Stimulated activated CD4-positive, alpha-beta T cell treated with anti-CD3 and anti-CD28 coated beads, Interleukin-4, amount 100 ng/mL, for 48 hours (primary cell): Measurements from ENCODE around the gene UTS2.

ENCODE experiments used
- DNase-seq, 2 donors: peaks; one replicate each; pipeline ENCODE4 v3.0.0-alpha.2; 2020; ENCODE audit warnings: low read depth in 2 of 2

The UTS2 gene

DNA sequence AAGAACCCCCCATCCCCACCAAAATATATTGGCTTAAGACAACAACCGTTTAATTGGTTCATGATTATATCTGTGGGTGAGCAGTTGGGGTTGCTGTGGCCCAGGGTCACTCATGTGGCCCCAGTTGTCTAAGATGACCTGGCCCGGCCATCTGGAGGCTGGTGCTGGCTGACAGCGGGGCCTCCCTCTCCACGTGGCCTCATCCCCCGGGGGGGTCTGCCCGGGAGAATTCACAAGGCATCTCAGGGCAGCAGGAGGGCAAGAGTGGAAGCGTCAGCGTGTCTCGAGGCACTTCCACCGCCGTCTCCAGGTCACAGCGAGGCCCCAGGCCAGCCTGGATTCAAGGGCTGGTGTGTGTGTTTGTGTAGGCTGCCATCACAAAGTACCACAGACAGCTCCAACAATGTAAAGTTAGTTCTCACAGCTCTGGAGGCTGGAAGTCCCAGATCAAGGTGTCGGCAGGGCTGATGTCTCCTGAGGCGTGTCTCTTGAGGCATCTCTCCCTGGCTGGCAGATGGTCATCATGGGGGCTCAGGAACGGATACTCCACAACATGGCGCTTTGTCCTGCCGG lies 11.0 kb upstream of the UTS2 start:
- no peak for DNase-seq

GRCh38 chr1:7862211-7863060 lies 9.6 kb upstream of the UTS2 start:
- no peak for DNase-seq

DNA sequence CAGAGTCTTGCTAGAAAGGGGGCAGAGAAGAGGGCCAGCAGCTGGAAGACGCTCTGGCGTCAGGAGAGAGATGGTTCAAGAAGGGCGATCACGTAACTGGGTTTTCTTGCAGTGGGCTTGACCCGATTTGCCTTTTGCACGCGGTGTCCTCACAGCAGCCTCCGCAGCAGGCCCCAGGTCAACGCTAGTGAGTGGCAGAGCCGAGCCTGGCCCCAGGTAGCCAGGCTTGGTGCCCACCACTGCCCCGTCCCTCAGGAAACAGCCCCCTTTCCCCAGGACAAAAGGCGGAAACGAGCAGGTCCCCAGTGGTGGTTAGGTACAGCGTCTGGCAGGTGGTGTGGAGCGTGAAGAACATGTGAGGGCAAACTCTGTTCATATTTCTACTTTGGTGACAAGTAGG lies 8.6 kb upstream of the UTS2 start:
- DNase-seq, result no peak

DNA sequence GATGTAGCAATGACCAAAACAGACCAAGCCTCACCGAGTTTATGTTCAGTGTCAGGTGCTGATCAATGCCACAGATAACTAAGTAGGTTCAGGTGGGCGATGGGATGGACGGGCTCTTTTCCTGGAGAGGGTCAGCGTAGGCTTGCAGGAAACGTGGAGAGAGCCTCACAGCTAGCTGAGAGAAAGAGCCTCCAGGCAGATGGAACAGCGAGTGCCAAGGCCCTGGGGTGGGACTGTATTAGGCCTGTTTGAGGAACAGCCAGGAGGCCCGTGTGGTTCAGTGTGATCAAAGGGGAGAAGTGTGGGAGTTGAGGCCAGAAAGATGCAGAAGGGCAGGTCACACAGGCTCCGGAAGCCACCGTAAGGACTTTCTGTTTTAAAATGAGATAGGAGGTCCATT lies 7.3 kb upstream of the UTS2 start:
- DNase-seq, result no peak

DNA sequence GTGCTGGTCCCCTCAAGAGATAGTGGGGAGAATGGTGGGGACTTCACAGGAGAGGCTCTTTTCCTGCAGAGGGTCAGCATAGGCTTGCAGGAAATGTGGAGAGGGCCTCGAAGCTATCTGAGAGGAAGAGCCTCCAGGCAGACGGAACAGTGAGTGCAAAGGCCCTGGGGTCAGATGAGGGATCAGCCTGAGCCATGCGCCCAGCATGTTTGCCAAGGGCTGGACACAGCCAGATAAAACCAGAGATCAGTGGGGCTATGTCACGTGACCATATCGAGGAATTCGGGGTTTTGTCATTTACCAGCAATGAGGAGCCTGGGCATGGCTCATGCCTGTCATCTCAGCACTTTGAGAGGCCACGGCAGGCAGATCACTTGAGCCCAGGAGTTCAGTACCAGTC lies 6.5 kb upstream of the UTS2 start:
- DNase-seq, result no peak

DNA sequence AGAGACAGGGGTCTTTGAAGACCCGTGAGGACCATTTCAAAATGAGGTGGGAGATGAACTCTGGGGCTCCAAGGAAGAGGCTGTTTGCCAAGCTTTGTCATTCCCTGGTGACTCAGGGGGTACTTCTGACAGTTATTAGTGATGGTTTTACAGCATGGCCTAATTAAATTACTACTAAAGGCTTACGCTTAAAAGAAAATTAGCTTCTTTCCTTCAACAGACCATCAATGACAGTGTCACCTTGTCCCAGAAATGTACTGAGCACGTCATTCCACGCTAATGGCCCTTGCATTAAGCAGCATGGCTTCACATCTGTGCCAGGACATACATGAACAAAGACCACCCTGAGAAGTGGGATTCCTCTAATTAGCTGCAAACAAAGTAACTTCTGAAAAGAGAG lies 5.1 kb upstream of the UTS2 start:
- no peak for DNase-seq

DNA sequence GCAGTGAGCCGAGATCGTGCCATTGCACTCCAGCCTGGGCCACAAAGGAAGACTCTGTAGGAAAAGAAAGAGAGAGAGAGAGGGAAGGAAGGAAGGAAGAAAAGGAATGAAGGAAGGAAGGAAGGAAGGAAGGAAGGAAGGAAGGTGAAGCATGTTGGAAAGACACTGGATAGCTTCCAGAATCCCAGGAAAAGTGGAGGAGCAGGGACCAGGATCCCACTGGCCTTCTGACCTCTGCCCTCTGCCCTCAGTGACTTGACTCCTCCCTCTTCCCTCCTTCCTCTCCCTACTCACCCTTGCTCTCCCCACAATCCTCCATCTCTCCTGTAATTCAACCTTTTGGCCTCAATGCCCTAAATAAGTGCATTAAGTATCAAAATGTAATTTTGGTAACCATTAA lies 4.1 kb upstream of the UTS2 start:
- DNase-seq, result no peak

GRCh38 chr1:7856345-7856744 lies 3.5 kb upstream of the UTS2 start:
- DNase-seq, result no peak

DNA sequence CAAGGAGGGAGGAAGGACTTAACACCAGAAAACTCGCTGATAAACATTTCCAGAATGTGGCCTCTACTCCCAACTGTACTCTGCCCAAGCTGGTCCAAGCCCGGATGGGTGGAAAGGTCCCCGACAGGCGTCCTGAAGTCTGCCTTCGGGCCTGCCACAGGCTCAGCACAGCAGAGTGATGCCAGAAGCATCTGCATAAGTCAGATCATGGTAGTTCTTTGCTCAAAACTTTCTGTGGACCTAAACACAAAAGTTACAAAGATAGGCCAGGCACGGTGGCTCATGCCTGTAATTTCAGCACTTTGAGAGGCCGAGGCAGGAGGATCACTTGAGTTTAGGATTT lies 790 bp upstream of the UTS2 start:
- no peak for DNase-seq

DNA sequence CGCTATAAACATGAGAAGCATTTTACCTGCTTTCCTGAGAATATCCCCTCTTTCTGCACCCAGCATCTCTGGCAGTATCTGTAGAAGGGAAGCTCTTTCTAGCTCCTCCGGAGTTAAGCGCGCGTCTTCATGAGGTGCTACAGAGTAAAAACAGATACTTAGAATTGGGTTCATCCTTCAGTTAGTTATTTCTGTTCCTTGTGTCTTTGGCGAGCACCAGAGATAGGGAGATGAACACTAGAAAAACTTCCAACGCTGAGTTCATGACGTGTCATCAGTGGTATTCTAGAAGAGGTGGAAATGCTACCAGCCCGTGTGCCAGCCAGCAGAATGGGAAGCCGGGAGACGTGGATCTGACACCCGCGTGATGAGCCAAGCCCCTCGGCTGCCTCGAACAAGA lies 2.1 kb downstream of the UTS2 start:
- DNase-seq, result no peak

- no peak for DNase-seq
Measured at GRCh38 chr1:7847599-7847998, 5.3 kb downstream of the UTS2 start.

DNA sequence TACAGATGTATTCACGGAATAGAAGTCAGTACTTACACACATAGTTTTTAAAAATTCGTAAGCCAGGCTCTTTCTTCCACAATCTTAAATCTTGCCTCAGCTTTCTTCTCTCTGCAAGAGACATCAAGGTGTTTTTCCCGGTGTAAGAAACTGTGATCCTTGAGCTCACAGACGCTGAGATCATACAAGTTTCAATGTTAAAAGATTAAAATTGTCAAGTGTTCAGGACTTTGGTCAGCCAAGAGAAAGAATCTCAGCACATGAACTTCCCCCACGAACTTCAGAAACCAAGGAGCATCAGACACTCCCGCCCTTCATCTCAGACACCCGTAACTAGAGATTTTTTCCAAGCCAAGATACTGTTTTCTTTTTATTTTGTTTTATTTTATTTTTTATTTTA lies 6.2 kb downstream of the UTS2 start:
- DNase-seq, result no peak

DNA sequence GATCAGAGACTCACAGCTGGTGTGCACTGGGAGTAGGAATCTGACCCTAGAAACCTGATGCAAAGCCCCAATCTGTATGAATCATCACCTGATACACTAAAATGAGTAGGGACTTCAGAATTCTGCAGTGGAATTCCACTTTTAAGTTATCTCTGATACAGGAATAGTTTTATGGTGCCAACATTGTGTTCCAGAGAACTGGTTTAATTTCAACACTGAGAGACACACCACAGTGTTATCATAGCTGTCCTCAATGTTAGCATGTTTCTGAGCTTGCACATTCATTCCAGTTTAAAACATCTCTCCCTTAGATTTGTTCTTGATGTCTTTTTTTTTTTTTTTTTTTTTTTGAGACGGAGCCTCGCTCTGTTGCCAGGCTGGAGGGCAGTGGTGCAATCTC lies 7.1 kb downstream of the UTS2 start:
- no peak for DNase-seq

GRCh38 chr1:7842517-7842916 lies 10.3 kb downstream of the UTS2 start:
- no peak for DNase-seq

DNA sequence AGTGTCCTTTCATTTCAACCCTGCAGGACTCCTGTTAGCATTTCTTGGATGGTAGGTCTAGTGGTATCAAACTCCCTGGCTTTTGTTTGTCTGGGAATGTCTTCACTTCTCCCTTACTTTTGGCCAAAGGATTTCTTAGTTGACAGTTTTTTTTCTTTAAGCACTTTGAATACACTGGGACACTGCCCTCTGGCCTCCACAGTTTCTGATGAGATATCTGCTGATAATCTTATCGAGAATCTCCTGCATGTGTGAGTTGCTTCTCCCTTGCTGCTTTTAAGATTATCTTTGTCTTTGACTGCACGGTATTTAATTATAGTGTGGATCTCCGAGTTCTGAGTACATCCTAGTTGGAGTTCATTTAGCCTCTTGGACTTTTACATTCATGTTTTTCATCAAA lies 13.3 kb downstream of the UTS2 start:
- DNase-seq, result no peak

DNA sequence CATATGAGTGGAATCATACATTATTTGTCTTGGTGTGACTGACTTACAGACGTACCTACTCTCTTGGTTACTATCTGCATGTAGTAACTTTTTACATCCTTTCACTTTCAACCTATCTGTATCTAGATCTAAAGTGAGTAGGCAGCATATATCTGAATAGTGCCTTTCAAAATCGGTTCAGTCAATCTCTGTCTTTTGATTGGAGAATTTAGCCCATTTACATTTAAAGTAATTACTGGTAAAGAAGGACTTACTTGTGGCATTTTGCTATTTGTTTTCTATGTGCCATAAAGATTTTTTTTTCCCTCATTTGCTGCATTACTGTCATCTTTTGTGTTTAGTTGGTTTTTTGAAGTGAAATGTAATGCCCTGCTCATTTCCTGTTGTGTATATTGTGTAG lies 14.2 kb downstream of the UTS2 start:
- no peak for DNase-seq

- DNase-seq, result no peak
Measured at GRCh38 chr1:7833035-7833434, 19.8 kb downstream of the UTS2 start.

DNA sequence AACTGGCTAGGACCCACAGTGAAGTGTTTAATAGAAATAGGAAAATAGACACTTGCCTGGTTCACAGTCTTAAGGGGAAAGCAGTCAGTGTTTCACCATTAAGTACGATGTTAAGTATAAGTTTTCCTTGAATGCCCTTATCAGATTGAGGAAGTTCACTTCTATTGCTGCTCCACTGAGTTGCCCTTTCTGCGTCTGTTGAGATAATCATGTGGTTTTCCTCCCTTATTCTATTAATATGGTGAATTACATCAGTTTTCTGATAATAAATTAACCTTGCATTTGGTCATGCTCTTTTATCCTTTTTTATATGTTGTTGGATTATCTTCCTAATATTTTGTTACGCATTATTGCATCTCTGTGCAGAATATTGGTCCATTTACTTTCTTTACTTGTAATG lies 21.4 kb downstream of the UTS2 start:
- no peak for DNase-seq

- peak; percentile 0 to 11 for DNase-seq
Measured at GRCh38 chr1:7827126-7827955, 25.5 kb downstream of the UTS2 start.

DNA sequence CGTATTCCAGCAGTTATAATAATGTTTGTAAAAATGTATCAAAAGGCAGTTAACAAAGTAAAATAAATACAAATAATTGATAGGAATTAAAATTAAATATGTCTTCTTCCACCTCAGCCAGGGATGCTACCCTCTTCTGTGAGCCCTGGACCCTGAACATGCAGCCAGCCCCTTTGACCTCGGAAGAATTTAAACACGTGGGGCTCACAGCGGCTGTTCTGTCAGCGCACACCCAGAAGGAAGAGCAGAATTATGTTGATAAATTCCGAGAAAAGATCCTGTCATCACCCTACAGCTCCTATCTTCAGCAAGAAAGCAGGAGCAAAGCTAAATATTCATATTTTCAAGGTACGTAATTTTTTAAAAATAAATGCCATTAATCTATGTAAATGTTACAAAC lies 26.5 kb downstream of the UTS2 start:
- no peak for DNase-seq

- DNase-seq, result no peak
Measured at GRCh38 chr1:7824701-7825100, 28.2 kb downstream of the UTS2 start.

DNA sequence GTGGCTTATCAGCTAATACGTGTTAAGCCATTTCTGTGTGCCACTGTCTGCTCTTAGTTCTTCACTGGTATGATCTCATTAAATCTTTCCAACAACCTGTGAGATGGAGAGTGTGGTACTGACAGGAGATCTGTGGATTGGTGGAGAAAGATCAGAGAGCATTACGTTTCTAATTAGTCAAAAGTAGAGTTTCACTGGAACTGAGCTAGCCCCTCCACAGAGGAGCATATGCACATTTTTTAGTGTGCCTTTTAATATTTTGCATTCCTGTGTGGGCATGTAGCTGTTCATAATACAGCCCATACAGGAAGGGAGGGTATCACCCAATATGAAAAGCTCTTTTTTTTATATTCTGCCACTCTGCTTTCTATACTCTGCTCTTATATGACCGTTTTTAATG lies 31.6 kb downstream of the UTS2 start:
- no peak for DNase-seq
